Endothelial cell of umbilical vein (primary cell): ENCODE measurements around the gene MDGA2. TPM values are rescaled to one million over a fixed set of nuclear protein-coding genes. Genes with fewer than 3 reads are reported as not detected.

Experiments
- BruUV-seq: library from RNA; stranded (reverse); fragments of 400-500 nt; replicated peaks from 2 replicates; lab custom pipeline; 2021; lab: Mats Ljungman, UMichigan
- CTCF ChIA-PET: fragments of 300-600, 350-600 bp; sonication (Branson Sonifier 250); formaldehyde crosslinking; loops from one replicate; lab custom pipeline; 2021; ENCODE audit warnings: antibody characterized with exemption, inconsistent platforms; lab: Charles Lee
- POLR2A ChIA-PET: fragments of 300-600, 350-600 bp; sonication (Branson Sonifier 250); formaldehyde crosslinking; loops from one replicate; lab custom pipeline; 2021; ENCODE audit warnings: antibody characterized with exemption, inconsistent platforms; lab: Charles Lee
- DNase-seq: peaks from one replicate; pipeline ENCODE4 v3.0.0-alpha.2; 2011; ENCODE audit warnings: low read depth, low spot score
- FAIRE-seq: peaks from 2 replicates; lab custom pipeline; 2011; peaks lifted over from hg19 to GRCh38; lab: Jason Lieb, UNC
- H2AFZ ChIP-seq: 2 replicates; pipeline ENCODE4 v1.6.0; 2012; ENCODE audit warnings: low read depth, low read length, control low read depth, inconsistent platforms
- H3K27ac ChIP-seq: 2 replicates; pipeline ENCODE4 v1.5.1; 2011; ENCODE audit warnings: low read depth, mild to moderate bottlenecking, control low read depth, low read length, moderate library complexity; ENCODE audit not compliant: insufficient read depth
- H3K27me3 ChIP-seq, 2 experiments: 2 replicates each; pipeline versions ENCODE4 v1.6.0 to v1.6.1; 2011; ENCODE audit warnings: low read length in 2 of 2, mixed read lengths in 1 of 2; ENCODE audit not compliant: control insufficient read depth in 2 of 2, insufficient read depth in 2 of 2
- H3K36me3 ChIP-seq, 2 experiments: 2 replicates in 1 of 2; 3 replicates in 1 of 2; pipeline ENCODE4 v1.5.1; 2011; ENCODE audit warnings: low read length in 2 of 2, mild to moderate bottlenecking in 1 of 2, moderate library complexity in 1 of 2; ENCODE audit not compliant: control insufficient read depth in 2 of 2, insufficient read depth in 2 of 2; ENCODE audit errors: extremely low read depth in 1 of 2
- H3K4me1 ChIP-seq: 3 replicates; pipeline ENCODE4 v1.5.1; 2011; ENCODE audit warnings: mild to moderate bottlenecking, low read length; ENCODE audit not compliant: control insufficient read depth, insufficient read depth; ENCODE audit errors: extremely low read depth
- H3K4me2 ChIP-seq: 2 replicates; pipeline ENCODE4 v1.6.1; 2011; ENCODE audit warnings: low read length, control low read depth, mixed read lengths; ENCODE audit not compliant: insufficient read depth
- H3K4me3 ChIP-seq, 3 experiments: fragments of 200-600 bp in 1 of 3; sonication (generic), shearing (Covaris generic) in 1 of 3; replicated peaks in 1 of 3; 2 replicates each; pipeline ENCODE4 v1.5.1; 2011 to 2016; ENCODE audit warnings: control low read depth in 3 of 3, low read length in 3 of 3, mild to moderate bottlenecking in 2 of 3, inconsistent platforms in 1 of 3, low read depth in 1 of 3, moderate library complexity in 1 of 3; ENCODE audit not compliant: insufficient read depth in 1 of 3
- H3K79me2 ChIP-seq: 2 replicates; pipeline ENCODE4 v1.6.0; 2012; ENCODE audit warnings: low read length, inconsistent platforms; ENCODE audit not compliant: control insufficient read depth, insufficient read depth
- H3K9ac ChIP-seq: replicated peaks from 2 replicates; pipeline ENCODE3; 2011; ENCODE audit warnings: low read length, control low read depth; ENCODE audit not compliant: insufficient read depth; ENCODE audit errors: extremely low read depth
- H3K9me1 ChIP-seq: replicated peaks from 3 replicates; pipeline ENCODE4 v1.6.0; 2011; ENCODE audit warnings: mild to moderate bottlenecking, low read length; ENCODE audit not compliant: control insufficient read depth, insufficient read depth; ENCODE audit errors: extremely low read depth
- H3K9me3 ChIP-seq: replicated peaks from 2 replicates; pipeline ENCODE4 v1.5.1; 2012; ENCODE audit warnings: low read length, inconsistent platforms; ENCODE audit not compliant: control insufficient read depth, insufficient read depth
- H4K20me1 ChIP-seq: replicated peaks from 2 replicates; pipeline ENCODE3; 2011; ENCODE audit warnings: mild to moderate bottlenecking, low read length; ENCODE audit not compliant: control insufficient read depth, insufficient read depth; ENCODE audit errors: extremely low read depth
- CTCF ChIP-seq, 2 donors: IDR thresholded peaks; 1 replicate in 1 of 2; 2 replicates in 1 of 2; pipeline ENCODE4 v1.5.1; 2011; ENCODE audit warnings: low read length in 2 of 2, mild to moderate bottlenecking in 2 of 2, moderate library complexity in 2 of 2, control low read depth in 1 of 2, inconsistent platforms in 1 of 2, low read depth in 1 of 2; ENCODE audit not compliant: insufficient read depth in 1 of 2; ENCODE audit errors: extremely low read depth in 1 of 2
- EZH2 ChIP-seq: IDR thresholded peaks from 2 replicates; pipeline ENCODE4 v1.6.1; 2012; ENCODE audit warnings: borderline replicate concordance, low read depth, mild to moderate bottlenecking, moderate library complexity, low read length, inconsistent platforms; ENCODE audit not compliant: severe bottlenecking
- FOS ChIP-seq: IDR thresholded peaks from 2 replicates; pipeline ENCODE4 v1.6.1; 2011; ENCODE audit warnings: mild to moderate bottlenecking, low read length, moderate library complexity, borderline replicate concordance; ENCODE audit not compliant: insufficient read depth
- GATA2 ChIP-seq: IDR thresholded peaks from 2 replicates; pipeline ENCODE4 v1.7.0; 2011; ENCODE audit warnings: low read depth, mild to moderate bottlenecking, moderate library complexity, mixed read lengths, low read length; ENCODE audit not compliant: insufficient read length, insufficient read depth
- JUN ChIP-seq: IDR thresholded peaks from 2 replicates; pipeline ENCODE4 v1.6.1; 2011; ENCODE audit warnings: borderline replicate concordance, low read depth; ENCODE audit not compliant: insufficient read length, insufficient read depth
- MYC ChIP-seq: IDR thresholded peaks from one replicate; pipeline ENCODE4 v1.6.1; 2011; ENCODE audit warnings: mild to moderate bottlenecking, low read depth, low read length
- POLR2A ChIP-seq: IDR thresholded peaks from 2 replicates; pipeline ENCODE4 v1.6.1; 2012; ENCODE audit warnings: low read depth, mild to moderate bottlenecking, control low read depth, low read length
- POLR2AphosphoS5 ChIP-seq: IDR thresholded peaks from 2 replicates; pipeline ENCODE4 v1.6.1; 2012; ENCODE audit warnings: low read depth, mild to moderate bottlenecking, control low read depth, low read length, moderate library complexity; ENCODE audit not compliant: insufficient read depth
- dilution Hi-C: fragments of 300-500 bp; cut with MboI; formaldehyde crosslinking; loops from one replicate; pipeline ENCODE4 v1.15.0; 2019; ENCODE audit warnings: low sequenced_read_pairs; ENCODE audit not compliant: extremely low pct_ligation_motif_present
- intact Hi-C: fragments of 100-400 bp; cut with micrococcal nuclease; formaldehyde crosslinking; loops from one replicate; pipeline ENCODE4 v1.10.0; 2022
- polyA plus RNA-seq, 4 experiments: library from polyadenylated mRNA; depleted of rRNA in 3 of 4; stranded (reverse) in 3 of 4; unstranded in 1 of 4; fragments of >200 nt; gene quantifications; 2 replicates each; pipeline versions ENCODE4 v1.2.1 to v1.2.3, GENCODE V29; 2011 to 2012; ENCODE audit warnings: missing spikeins in 1 of 4
- total RNA-seq: library from RNA; stranded (reverse); gene quantifications from 2 replicates; pipeline ENCODE4 v1.2.3, GENCODE V29; 2021
- TF ChIP-seq, protein P1 (sequence below): IDR thresholded peaks from 2 replicates; pipeline ENCODE4 v1.6.1; 2011; ENCODE audit not compliant: insufficient read depth, insufficient read length

The MDGA2 gene
- total and polyA plus RNA-seq, 2 donors (not counting 3 experiments of a cell fraction or from before 2014, with no cell fraction given), result not detected

GRCh38 chr14:47676315-47676617, 861 bp upstream of the MDGA2 start:
- H3K9me3 ChIP-seq, result no peaks in the 10 kb centered on the region
- dilution Hi-C loops (no loop called here), intact Hi-C loops (no loop called here)
- H3K4me3 ChIP-seq, result no peak overlapping the region
- H3K9ac ChIP-seq, result no peak overlapping the region
- POLR2A ChIA-PET, result no interaction called here
- H3K27me3 ChIP-seq, result peaks cover 27 to 35% of the 10 kb centered on the region in 2 experiments
- no peak for FAIRE-seq
- no peak overlapping the region for H3K27ac ChIP-seq
- H3K4me2 ChIP-seq, result no peak overlapping the region
- no peak overlapping the region for H2AFZ ChIP-seq
- no peak for DNase-seq
- no peaks in the 10 kb centered on the region for H3K79me2 ChIP-seq
- BruUV-seq, result no TSS peak
- CTCF ChIA-PET, result interaction anchor here (1.0 kb wide), 1 partner anchor 1978 kb away, joined by 3 read pairs; no protein-coding TSS in a partner anchor
- H3K36me3 ChIP-seq, result no peaks in the 10 kb centered on the region
- peaks cover 3% of the 10 kb centered on the region for H3K4me1 ChIP-seq
- H4K20me1 ChIP-seq, result no peaks in the 10 kb centered on the region
- no peak for TF ChIP-seq MYC
- no peak for TF ChIP-seq GATA2
- no peak for TF ChIP-seq CTCF (IDR thresholded peaks at IDR 0.05; ENCODE audit: extremely low read depth in 1 of 2, insufficient read depth in 1 of 2, low read depth in 1 of 2, low read length in 2 of 2)
- TF ChIP-seq POLR2A, result no peak
- TF ChIP-seq EZH2, result no peak
- no peak for TF ChIP-seq POLR2AphosphoS5
- TF ChIP-seq JUN, result no peak
- TF ChIP-seq FOS, result no peak
- TF ChIP-seq, protein P1, sequence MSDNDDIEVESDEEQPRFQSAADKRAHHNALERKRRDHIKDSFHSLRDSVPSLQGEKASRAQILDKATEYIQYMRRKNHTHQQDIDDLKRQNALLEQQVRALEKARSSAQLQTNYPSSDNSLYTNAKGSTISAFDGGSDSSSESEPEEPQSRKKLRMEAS, result no peak
- no peaks in the 10 kb centered on the region for H3K9me1 ChIP-seq
